Psoas muscle (tissue), 8 donors: Measurements from ENCODE around the gene ENG. TPM values are rescaled to one million over a fixed set of nuclear protein-coding genes. Genes with fewer than 3 reads are reported as not detected.

Experiments
- ATAC-seq, 4 donors: fragments of 200-7000 bp; cut with Tn5 transposase; one replicate each; pipeline ENCODE4 v1.9.1; 2020; ENCODE audit warnings: moderate library complexity in 3 of 4, mild to moderate bottlenecking in 2 of 4
- DNase-seq, 2 donors: peaks; one replicate each; pipeline ENCODE4 v3.0.0-alpha.2; 2020
- H3K27ac ChIP-seq: fragments of 200-600 bp; one replicate; pipeline ENCODE4 v1.8.0; 2022
- H3K27me3 ChIP-seq, 3 donors: fragments of 200-600 bp in 1 of 3; one replicate each; pipeline versions ENCODE4 v1.6.1 to v1.8.0; 2013 to 2022; ENCODE audit warnings: low read length in 2 of 3, mild to moderate bottlenecking in 2 of 3, moderate library complexity in 1 of 3; ENCODE audit not compliant: insufficient read depth in 3 of 3
- H3K36me3 ChIP-seq, 2 donors: fragments of 200-600 bp in 1 of 2; one replicate each; pipeline versions ENCODE4 v1.6.1 to v1.8.0; 2013 to 2022; ENCODE audit warnings: low read depth in 1 of 2, mild to moderate bottlenecking in 1 of 2, moderate library complexity in 1 of 2; ENCODE audit not compliant: insufficient read depth in 1 of 2
- H3K4me1 ChIP-seq: fragments of 200-600 bp; one replicate; pipeline ENCODE4 v1.8.0; 2022
- H3K4me3 ChIP-seq: fragments of 200-600 bp; one replicate; pipeline ENCODE4 v1.8.0; 2022; ENCODE audit warnings: mild to moderate bottlenecking
- H3K9me3 ChIP-seq: fragments of 200-600 bp; one replicate; pipeline ENCODE4 v1.8.0; 2022
- CTCF ChIP-seq: fragments of 200-600 bp; IDR thresholded peaks from one replicate; pipeline ENCODE4 v1.8.0; 2022; ENCODE audit warnings: antibody characterized with exemption
- WGBS, 3 donors: extraction: QIAGEN DNeasy Blood & Tissue Kit; methylation state at CpG; one replicate each; pipeline versions ENCODE4 v1.1.6 to v1.1.7; 2013; 5-methylcytosine and 5-hydroxymethylcytosine counted together
- intact Hi-C, 2 donors: fragments of 100-400 bp; cut with DNase I; formaldehyde crosslinking; loops; one replicate each; pipeline versions ENCODE4 v1.11.0 to v1.14.2; 2022
- polyA plus RNA-seq, 3 donors: library from polyadenylated mRNA; stranded (reverse); fragments of 200-250 nt; gene quantifications; one replicate each; pipeline ENCODE4 v1.2.3, GENCODE V29; 2013
- total RNA-seq, 4 donors: library from RNA; stranded (reverse); fragmentation: NEBNext Ultra II Directional in 2 of 4; extraction: Animal tissue kit (Norgen Biotek cat#: 25700) in 2 of 4; gene quantifications; one replicate each; pipeline versions ENCODE4 v1.2.1 to v1.2.4, GENCODE V29; 2021 to 2023
- donor health status: healthy with polysubstance abuse.
- donor health status: DM: no; HTN: no; CAD: no; lungs with moderate emphysema.
- donor health status: Bipolar disorder and iron deficiency.
- donor health status: healthy.
- donor health status: DM: yes; HTN: yes; CAD: no.
- donor health status: DM: no; HTN: no; CAD: no.
- donor health status: DM: no; HTN: no; CAD: no.
- donor health status: DM: yes; HTN: yes; CAD: no.

ENG gene
- total and polyA plus RNA-seq, 7 donors = 22.1 to 80.4 (median 38.6) TPM

GRCh38 chr9:127893392-127893791 is 38.9 kb upstream of the ENG start:
- Histone ChIP-seq H3K27me3 (no peaks in the 10 kb centered on the region), H3K9me3 (no peaks in the 10 kb centered on the region), H3K36me3 (peaks cover 10 to 74% of the 10 kb centered on the region in 2 donors), H3K4me1 (peaks cover 20% of the 10 kb centered on the region), H3K27ac (no peak overlapping the region), H3K4me3 (no peak overlapping the region)
- DNase-seq (no peak), ATAC-seq (no peak)
- intact Hi-C loops = no loop called here
- no peak for TF ChIP-seq CTCF
- WGBS, 3 donors = 96 to 100% (median 96%) methylated on average over 4 of the region's 4 CpGs

GRCh38 chr9:127892831-127893230 is 38.4 kb upstream of the ENG start:
- H3K9me3 ChIP-seq = no peaks in the 10 kb centered on the region
- H3K4me1 ChIP-seq = peaks cover 16% of the 10 kb centered on the region
- TF ChIP-seq CTCF = no peak
- ATAC-seq (no peak), DNase-seq (no peak)
- H3K4me3 ChIP-seq = no peak overlapping the region
- intact Hi-C loops = no loop called here
- no peaks in the 10 kb centered on the region for H3K27me3 ChIP-seq
- WGBS, 3 donors = 81 to 96% (median 94%) methylated on average over 6 of the region's 6 CpGs
- H3K27ac ChIP-seq = no peak overlapping the region
- H3K36me3 ChIP-seq = peaks cover 10 to 79% of the 10 kb centered on the region in 2 donors

GRCh38 chr9:127890053-127890452 is 35.6 kb upstream of the ENG start:
- TF ChIP-seq CTCF = no peak
- 78 to 91% (median 80%) methylated on average over 3 of the region's 3 CpGs for WGBS, 3 donors
- Histone ChIP-seq H3K36me3 (peaks cover 14 to 94% of the 10 kb centered on the region in 2 donors), H3K27ac (no peak overlapping the region), H3K27me3 (no peaks in the 10 kb centered on the region), H3K4me1 (peaks cover 2% of the 10 kb centered on the region), H3K9me3 (no peaks in the 10 kb centered on the region), H3K4me3 (no peak overlapping the region)
- ATAC-seq (peak in 1 of 4 donors; percentile 26), DNase-seq (no peak)
- intact Hi-C loops = no loop called here

GRCh38 chr9:127887792-127888191 is 33.3 kb upstream of the ENG start:
- Histone ChIP-seq H3K27me3 (no peaks in the 10 kb centered on the region), H3K9me3 (no peaks in the 10 kb centered on the region), H3K36me3 (peaks cover 8 to 75% of the 10 kb centered on the region in 2 donors), H3K4me1 (peaks cover 13% of the 10 kb centered on the region), H3K27ac (no peak overlapping the region), H3K4me3 (no peak overlapping the region)
- 82 to 90% (median 88%) methylated on average over 2 of the region's 2 CpGs for WGBS, 3 donors
- DNase-seq (no peak), ATAC-seq (no peak)
- TF ChIP-seq CTCF = no peak
- intact Hi-C loops = no loop called here

GRCh38 chr9:127886401-127886972 is 32.0 kb upstream of the ENG start:
- ATAC-seq (peak in 2 of 4 donors; percentile 18 to 36), DNase-seq (no peak)
- H3K4me3 ChIP-seq = no peak overlapping the region
- H3K4me1 ChIP-seq = peaks cover 13% of the 10 kb centered on the region
- peaks cover 6 to 64% of the 10 kb centered on the region in 2 donors for H3K36me3 ChIP-seq
- no peak overlapping the region for H3K27ac ChIP-seq
- H3K9me3 ChIP-seq = no peaks in the 10 kb centered on the region
- intact Hi-C loops = no loop called here
- no peak for TF ChIP-seq CTCF
- H3K27me3 ChIP-seq = no peaks in the 10 kb centered on the region
- WGBS, 3 donors = 92 to 98% (median 95%) methylated on average over 18 of the region's 18 CpGs
